ENCODE results near the gene FMN1. TPM values are rescaled to one million over a fixed set of nuclear protein-coding genes. Genes with fewer than 3 reads are reported as not detected.

Gene FMN1
- polyA plus RNA-seq, 1 experiment = 3.7 TPM

- H3K4me3 ChIP-seq (ENCODE audit: low read depth, low read length) = no peak overlapping the region
- H3K27me3 ChIP-seq (ENCODE audit: control insufficient read depth, insufficient read depth, low read length) = no peaks in the 10 kb centered on the region
- no peak for DNase-seq (ENCODE audit: low read depth, low spot score)
- ChIA-PET POLR2A (no interaction called here), CTCF (no interaction called here)
- peaks cover 3% of the 10 kb centered on the region; the same call in 1 of the 2 replicates for H3K9me3 ChIP-seq (ENCODE audit: control insufficient read depth, insufficient read depth, low read length)
- no peak for TF ChIP-seq CTCF (IDR thresholded peaks at IDR 0.05; ENCODE audit: low read depth, low read length)
- no peak overlapping the region for H3K27ac ChIP-seq (ENCODE audit: low read depth, low read length)
Observed at GRCh38 chr15:32893421-32893820, 301.1 kb downstream of the FMN1 start.

GRCh38 chr15:32889214-32889613, 305.3 kb downstream of the FMN1 start:
- no peak overlapping the region for H3K27ac ChIP-seq (ENCODE audit: low read depth, low read length)
- no peak overlapping the region for H3K4me3 ChIP-seq (ENCODE audit: low read depth, low read length)
- peaks cover 3% of the 10 kb centered on the region; the same call in 1 of the 2 replicates for H3K9me3 ChIP-seq (ENCODE audit: control insufficient read depth, insufficient read depth, low read length)
- ChIA-PET POLR2A (interaction anchor here (0.6 kb wide), 1 partner anchor 23 kb away, joined by 6 read pairs; no protein-coding TSS in a partner anchor), CTCF (interaction anchor here (1.5 kb wide), 1 partner anchor 227 kb away, joined by 4 read pairs; no protein-coding TSS in a partner anchor)
- DNase-seq (ENCODE audit: low read depth, low spot score) = no peak
- no peak for TF ChIP-seq CTCF (IDR thresholded peaks at IDR 0.05; ENCODE audit: low read depth, low read length)
- H3K27me3 ChIP-seq (ENCODE audit: control insufficient read depth, insufficient read depth, low read length) = no peaks in the 10 kb centered on the region

- H3K27me3 ChIP-seq (ENCODE audit: control insufficient read depth, insufficient read depth, low read length) = no peaks in the 10 kb centered on the region
- no peak for DNase-seq (ENCODE audit: low read depth, low spot score)
- CTCF ChIA-PET = interaction anchor here (0.8 to 1.5 kb wide), 2 partner anchors 226 to 238 kb away, joined by 3 to 4 read pairs; no protein-coding TSS in a partner anchor
- POLR2A ChIA-PET = interaction anchor here (0.6 kb wide), 1 partner anchor 22 kb away, joined by 6 read pairs; no protein-coding TSS in a partner anchor
- no peak overlapping the region for H3K4me3 ChIP-seq (ENCODE audit: low read depth, low read length)
- no peak for TF ChIP-seq CTCF (IDR thresholded peaks at IDR 0.05; ENCODE audit: low read depth, low read length)
- peaks cover 3% of the 10 kb centered on the region; the same call in 1 of the 2 replicates for H3K9me3 ChIP-seq (ENCODE audit: control insufficient read depth, insufficient read depth, low read length)
- H3K27ac ChIP-seq (ENCODE audit: low read depth, low read length) = no peak overlapping the region
Observed at GRCh38 chr15:32888221-32888761, 306.2 kb downstream of the FMN1 start.

GRCh38 chr15:32887090-32887489, 307.4 kb downstream of the FMN1 start:
- CTCF ChIA-PET = interaction anchor here (1.0 to 1.4 kb wide), 3 partner anchors 22 to 69 kb away, joined by 3 to 6 read pairs (median 3); no protein-coding TSS in a partner anchor
- H3K9me3 ChIP-seq (ENCODE audit: control insufficient read depth, insufficient read depth, low read length) = peaks cover 3% of the 10 kb centered on the region; the same call in 1 of the 2 replicates
- H3K27ac ChIP-seq (ENCODE audit: low read depth, low read length) = peak overlapping the region; percentile 22
- no peak for DNase-seq (ENCODE audit: low read depth, low spot score)
- no peaks in the 10 kb centered on the region for H3K27me3 ChIP-seq (ENCODE audit: control insufficient read depth, insufficient read depth, low read length)
- no peak overlapping the region for H3K4me3 ChIP-seq (ENCODE audit: low read depth, low read length)
- POLR2A ChIA-PET = no interaction called here
- TF ChIP-seq CTCF (IDR thresholded peaks at IDR 0.05; ENCODE audit: low read depth, low read length) = no peak

- no peak for TF ChIP-seq CTCF (IDR thresholded peaks at IDR 0.05; ENCODE audit: low read depth, low read length)
Observed at GRCh38 chr15:32886459-32886858, 308.1 kb downstream of the FMN1 start.

More at GRCh38 chr15:32886459-32886858, 308.1 kb downstream of the FMN1 start:
- no peak for DNase-seq (ENCODE audit: low read depth, low spot score)
- ChIA-PET CTCF (interaction anchor here (1.0 to 1.4 kb wide), 3 partner anchors 22 to 70 kb away, joined by 3 to 6 read pairs (median 3); no protein-coding TSS in a partner anchor), POLR2A (no interaction called here)
- Histone ChIP-seq H3K9me3 (ENCODE audit: control insufficient read depth, insufficient read depth, low read length) (peaks cover 3% of the 10 kb centered on the region; the same call in 1 of the 2 replicates), H3K27me3 (ENCODE audit: control insufficient read depth, insufficient read depth, low read length) (no peaks in the 10 kb centered on the region), H3K4me3 (ENCODE audit: low read depth, low read length) (no peak overlapping the region), H3K27ac (ENCODE audit: low read depth, low read length) (no peak overlapping the region)

Data from AG04450 (cell line).